HEK293 (cell line): Measurements from ENCODE around the gene LRRC15.

ENCODE experiments used
- CTCF ChIP-seq: fragments of 450-650 bp; formaldehyde crosslinking; IDR thresholded peaks from 2 replicates; pipeline ENCODE4 v1.5.1; 2016; ENCODE audit warnings: missing biosample characterization, missing genetic modification characterization
- KLF16 ChIP-seq: fragments of 450-650 bp; formaldehyde crosslinking; IDR thresholded peaks from 2 replicates; pipeline ENCODE4 v1.5.1; 2017; ENCODE audit warnings: missing biosample characterization, missing genetic modification characterization
- TCF7L2 ChIP-seq: IDR thresholded peaks from 2 replicates; pipeline ENCODE4 v1.6.1; 2011; ENCODE audit warnings: low read depth, mild to moderate bottlenecking, inconsistent platforms, low read length, moderate library complexity, borderline replicate concordance
- ZBTB10 ChIP-seq: fragments of 450-650 bp; formaldehyde crosslinking; IDR thresholded peaks from 2 replicates; pipeline ENCODE4 v1.5.1; 2016; ENCODE audit warnings: missing biosample characterization, missing genetic modification characterization
- ZNF138 ChIP-seq: fragments of 450-650 bp; formaldehyde crosslinking; IDR thresholded peaks from 2 replicates; pipeline ENCODE4 v1.5.1; 2016; ENCODE audit warnings: missing biosample characterization, missing genetic modification characterization, borderline replicate concordance
- ZNF146 ChIP-seq: fragments of 450-650 bp; formaldehyde crosslinking; IDR thresholded peaks from 2 replicates; pipeline ENCODE4 v1.5.1; 2016; ENCODE audit warnings: missing biosample characterization, missing genetic modification characterization
- ZNF302 ChIP-seq: fragments of 450-650 bp; formaldehyde crosslinking; IDR thresholded peaks from 2 replicates; pipeline ENCODE4 v1.5.1; 2016; ENCODE audit warnings: missing biosample characterization, missing genetic modification characterization, low read depth
- ZNF324 ChIP-seq: fragments of 450-650 bp; formaldehyde crosslinking; IDR thresholded peaks from 2 replicates; pipeline ENCODE4 v1.5.1; 2016; ENCODE audit warnings: missing biosample characterization, missing genetic modification characterization
- ZNF350 ChIP-seq: fragments of 450-650 bp; formaldehyde crosslinking; IDR thresholded peaks from 2 replicates; pipeline ENCODE4 v1.5.0; 2017; ENCODE audit warnings: missing biosample characterization, mild to moderate bottlenecking, missing genetic modification characterization
- ZNF654 ChIP-seq: fragments of 450-650 bp; formaldehyde crosslinking; IDR thresholded peaks from 2 replicates; pipeline ENCODE4 v1.5.1; 2016; ENCODE audit warnings: low read depth, missing biosample characterization, missing genetic modification characterization
- ZSCAN23 ChIP-seq: fragments of 450-650 bp; formaldehyde crosslinking; IDR thresholded peaks from 2 replicates; pipeline ENCODE4 v1.5.1; 2016; ENCODE audit warnings: missing biosample characterization, missing genetic modification characterization

- no peak for TF ChIP-seq ZSCAN23 (tag by site-specific recombination)
- no peak for TF ChIP-seq CTCF (tag by site-specific recombination)
- no peak for TF ChIP-seq KLF16 (tag by site-specific recombination)
- no peak for TF ChIP-seq TCF7L2
- no peak for TF ChIP-seq ZNF138 (tag by site-specific recombination)
- no peak for TF ChIP-seq ZNF654 (tag by site-specific recombination)
- TF ChIP-seq ZNF146: no peak
- no peak for TF ChIP-seq ZNF350
- no peak for TF ChIP-seq ZNF302
- TF ChIP-seq ZNF324 (tag by site-specific recombination): no peak
- TF ChIP-seq ZBTB10 (tag by site-specific recombination): no peak
Observed at GRCh38 chr3:194357681-194358080, 11.9 kb downstream of the LRRC15 start.
